ENCODE data around the gene KRTAP5-9. TPM values are rescaled to one million over a fixed set of nuclear protein-coding genes. Genes with fewer than 3 reads are reported as not detected.
"Not testable (repeated sequence)": the region's sequence is repeated elsewhere in the genome, so short reads cannot be mapped to it uniquely, and the experiment has no call there.

Gene KRTAP5-9
- total RNA-seq, 1 donor from 2014 or later: not detected

DNA sequence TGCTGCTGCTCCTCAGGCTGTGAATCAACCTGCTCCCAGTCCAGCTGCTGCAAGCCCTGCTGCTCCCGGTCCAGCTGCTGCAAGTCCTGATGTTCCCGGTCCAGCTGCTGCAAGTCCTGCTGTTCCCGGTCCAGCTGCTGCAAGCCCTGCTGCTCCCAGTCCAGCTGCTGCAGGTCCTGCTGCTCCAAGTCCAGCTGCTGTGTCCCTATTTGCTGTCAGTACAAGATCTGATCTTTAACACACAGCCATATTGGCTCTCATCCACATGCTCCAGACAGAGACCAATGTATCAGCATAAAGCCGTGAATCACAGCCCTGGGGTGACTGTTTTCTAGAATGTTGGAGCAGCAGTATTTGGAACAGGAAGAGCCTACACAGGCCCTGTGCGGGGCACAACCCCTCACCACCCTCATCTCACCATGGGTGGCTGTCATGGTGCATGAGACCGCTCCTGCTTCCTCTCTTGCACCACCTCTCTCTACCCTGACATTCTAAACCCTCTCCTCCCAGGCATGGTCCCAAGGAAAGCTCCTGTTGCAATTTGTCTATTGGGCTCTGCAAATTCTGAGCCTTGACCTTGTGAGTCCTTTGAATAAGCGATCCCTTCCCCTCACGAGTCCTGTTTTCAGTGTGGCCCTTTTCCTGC lies 20.6 kb downstream of the KRTAP5-9 start:
- Histone ChIP-seq H3K4me3 (no peak overlapping the region), H3K4me1 (no peaks in the 10 kb centered on the region), H3K27ac (no peak overlapping the region), H3K36me3 (no peaks in the 10 kb centered on the region), H3K9me3 (no peaks in the 10 kb centered on the region), H3K27me3 (ENCODE audit: low read depth) (no peaks in the 10 kb centered on the region)
- TF ChIP-seq, protein P1, sequence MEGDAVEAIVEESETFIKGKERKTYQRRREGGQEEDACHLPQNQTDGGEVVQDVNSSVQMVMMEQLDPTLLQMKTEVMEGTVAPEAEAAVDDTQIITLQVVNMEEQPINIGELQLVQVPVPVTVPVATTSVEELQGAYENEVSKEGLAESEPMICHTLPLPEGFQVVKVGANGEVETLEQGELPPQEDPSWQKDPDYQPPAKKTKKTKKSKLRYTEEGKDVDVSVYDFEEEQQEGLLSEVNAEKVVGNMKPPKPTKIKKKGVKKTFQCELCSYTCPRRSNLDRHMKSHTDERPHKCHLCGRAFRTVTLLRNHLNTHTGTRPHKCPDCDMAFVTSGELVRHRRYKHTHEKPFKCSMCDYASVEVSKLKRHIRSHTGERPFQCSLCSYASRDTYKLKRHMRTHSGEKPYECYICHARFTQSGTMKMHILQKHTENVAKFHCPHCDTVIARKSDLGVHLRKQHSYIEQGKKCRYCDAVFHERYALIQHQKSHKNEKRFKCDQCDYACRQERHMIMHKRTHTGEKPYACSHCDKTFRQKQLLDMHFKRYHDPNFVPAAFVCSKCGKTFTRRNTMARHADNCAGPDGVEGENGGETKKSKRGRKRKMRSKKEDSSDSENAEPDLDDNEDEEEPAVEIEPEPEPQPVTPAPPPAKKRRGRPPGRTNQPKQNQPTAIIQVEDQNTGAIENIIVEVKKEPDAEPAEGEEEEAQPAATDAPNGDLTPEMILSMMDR (IDR thresholded peaks at IDR 0.05): no peak
- no peak for DNase-seq
- ATAC-seq: no peak
- intact Hi-C loops (cut with DNase I): no loop called here

DNA sequence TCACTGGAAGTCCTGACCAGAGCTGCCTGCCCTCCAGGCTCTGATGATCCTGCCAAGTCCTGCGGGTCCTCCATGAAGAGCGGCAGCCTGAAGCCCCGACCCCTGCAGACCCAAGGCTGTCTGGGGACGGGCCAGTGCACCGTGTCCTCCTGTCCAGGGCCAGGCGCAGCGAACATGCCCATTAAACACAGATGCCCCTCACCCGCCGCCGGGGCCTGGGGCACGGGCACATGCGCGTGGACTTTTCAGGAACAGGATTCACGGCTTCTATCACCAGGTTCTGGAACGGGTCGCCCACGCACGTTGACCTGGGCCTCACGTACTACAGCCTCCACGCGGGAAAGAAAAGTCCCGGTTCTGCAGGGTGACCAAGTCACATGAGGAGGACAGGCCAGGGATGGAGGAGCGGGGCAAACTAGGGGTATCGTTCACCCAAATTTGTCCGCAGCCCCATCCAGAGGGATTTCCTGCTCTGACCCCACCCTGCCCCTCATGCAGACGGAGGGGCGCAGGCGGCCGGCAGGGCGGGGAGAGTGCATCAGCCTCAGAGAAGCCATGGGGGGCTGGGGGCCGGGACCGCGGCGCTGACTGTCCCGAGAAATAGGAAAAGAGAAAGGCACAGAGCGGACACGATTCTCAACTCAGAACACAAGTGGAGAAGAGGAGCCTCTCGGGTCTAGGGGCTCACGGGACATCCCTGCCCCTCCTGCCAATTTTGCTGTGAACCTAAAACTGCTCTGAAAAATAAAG lies 23.1 kb downstream of the KRTAP5-9 start:
- intact Hi-C loops (cut with DNase I); H3K4me3 ChIP-seq; DNase-seq; H3K27ac ChIP-seq; ATAC-seq; H3K4me1 ChIP-seq; H3K36me3 ChIP-seq; H3K9me3 ChIP-seq; H3K27me3 ChIP-seq (ENCODE audit: low read depth): not testable (repeated sequence)

DNA sequence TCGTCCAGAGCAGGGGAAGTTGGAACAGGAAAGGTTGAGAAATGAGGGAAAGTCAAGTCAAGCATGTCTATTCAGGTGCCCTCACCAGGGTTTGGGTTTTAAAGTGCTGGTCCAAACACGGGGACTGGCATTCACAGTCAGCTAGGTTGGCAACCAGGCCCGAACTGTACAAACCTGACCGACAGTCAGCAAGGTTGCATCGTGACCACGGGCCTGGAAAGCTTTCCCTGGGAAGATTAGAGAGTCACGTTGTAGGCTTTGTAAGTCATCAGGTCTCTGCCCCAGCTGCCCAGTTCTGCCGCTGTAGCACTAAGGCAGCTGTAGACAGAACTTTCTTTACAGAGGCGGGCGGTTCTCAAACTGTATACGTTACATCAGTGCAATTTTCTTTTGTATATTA lies 24.6 kb downstream of the KRTAP5-9 start:
- no peaks in the 10 kb centered on the region for H3K27me3 ChIP-seq (ENCODE audit: low read depth)
- no peak for DNase-seq
- no peaks in the 10 kb centered on the region for H3K4me1 ChIP-seq
- H3K9me3 ChIP-seq: no peaks in the 10 kb centered on the region
- intact Hi-C loops (cut with DNase I): no loop called here
- H3K36me3 ChIP-seq: no peaks in the 10 kb centered on the region
- no peak overlapping the region for H3K4me3 ChIP-seq
- TF ChIP-seq, protein P1 (IDR thresholded peaks at IDR 0.05): no peak
- no peak overlapping the region for H3K27ac ChIP-seq
- ATAC-seq: no peak

DNA sequence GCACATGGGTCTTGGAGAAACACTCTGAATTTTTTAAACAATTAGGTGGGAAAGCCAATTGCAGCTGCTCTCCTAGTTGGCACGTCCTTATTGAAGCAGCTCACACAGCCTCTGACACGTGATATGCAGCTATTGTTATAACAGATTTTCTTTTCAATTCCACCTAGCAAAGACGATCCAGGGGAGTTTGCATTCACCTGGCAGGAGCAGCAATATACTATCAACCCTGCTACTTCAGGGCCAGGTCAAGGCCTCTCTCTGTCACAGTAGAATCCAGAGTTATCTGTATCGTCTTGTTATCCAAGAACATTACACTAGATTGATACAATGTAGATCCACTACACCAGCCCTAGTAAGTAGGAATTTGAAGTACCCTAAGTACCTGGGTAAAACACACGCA lies 26.2 kb downstream of the KRTAP5-9 start:
- H3K27me3 ChIP-seq (ENCODE audit: low read depth): no peaks in the 10 kb centered on the region
- TF ChIP-seq, protein P1 (IDR thresholded peaks at IDR 0.05): no peak
- intact Hi-C loops (cut with DNase I): no loop called here
- H3K36me3 ChIP-seq: no peaks in the 10 kb centered on the region
- no peaks in the 10 kb centered on the region for H3K4me1 ChIP-seq
- no peak for ATAC-seq
- H3K4me3 ChIP-seq: no peak overlapping the region
- no peak for DNase-seq
- no peak overlapping the region for H3K27ac ChIP-seq
- H3K9me3 ChIP-seq: no peaks in the 10 kb centered on the region

DNA sequence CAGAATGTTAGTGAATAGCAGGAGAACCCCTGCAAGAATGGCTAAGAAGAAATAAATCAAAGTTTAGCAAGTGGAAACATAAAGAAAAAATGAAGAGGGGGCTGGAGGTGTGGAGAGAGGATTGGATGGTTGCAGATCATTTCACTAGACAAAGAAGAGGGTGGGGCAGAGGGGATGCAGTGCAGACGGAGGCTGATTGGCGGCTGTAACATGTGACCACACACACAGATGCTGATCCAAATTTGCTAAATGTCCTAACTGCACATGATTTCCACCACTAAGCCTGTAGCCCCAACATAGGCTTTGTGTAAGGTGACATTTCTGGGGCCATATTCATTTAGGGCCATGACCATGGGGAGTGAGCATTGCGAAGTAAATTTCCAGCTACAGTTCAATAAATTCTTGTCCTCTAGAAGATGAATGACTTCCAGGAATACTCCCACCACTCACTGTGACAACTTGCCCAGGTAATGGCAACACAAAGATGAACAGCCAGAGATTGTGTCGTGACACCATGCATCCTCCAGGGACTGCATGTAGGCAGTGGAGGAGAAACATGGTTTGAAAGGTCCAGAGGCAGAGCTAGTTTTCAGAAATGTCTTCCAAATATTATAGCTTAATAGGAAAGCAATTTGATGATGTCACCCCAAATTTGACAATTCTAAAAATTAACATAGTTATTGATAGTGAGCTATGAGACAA lies 27.7 kb downstream of the KRTAP5-9 start:
- Histone ChIP-seq H3K4me3 (no peak overlapping the region), H3K9me3 (no peaks in the 10 kb centered on the region), H3K27ac (no peak overlapping the region), H3K36me3 (no peaks in the 10 kb centered on the region), H3K4me1 (no peaks in the 10 kb centered on the region), H3K27me3 (ENCODE audit: low read depth) (no peaks in the 10 kb centered on the region)
- DNase-seq: no peak
- no peak for ATAC-seq
- intact Hi-C loops (cut with DNase I): no loop called here
- TF ChIP-seq, protein P1 (IDR thresholded peaks at IDR 0.05): no peak

DNA sequence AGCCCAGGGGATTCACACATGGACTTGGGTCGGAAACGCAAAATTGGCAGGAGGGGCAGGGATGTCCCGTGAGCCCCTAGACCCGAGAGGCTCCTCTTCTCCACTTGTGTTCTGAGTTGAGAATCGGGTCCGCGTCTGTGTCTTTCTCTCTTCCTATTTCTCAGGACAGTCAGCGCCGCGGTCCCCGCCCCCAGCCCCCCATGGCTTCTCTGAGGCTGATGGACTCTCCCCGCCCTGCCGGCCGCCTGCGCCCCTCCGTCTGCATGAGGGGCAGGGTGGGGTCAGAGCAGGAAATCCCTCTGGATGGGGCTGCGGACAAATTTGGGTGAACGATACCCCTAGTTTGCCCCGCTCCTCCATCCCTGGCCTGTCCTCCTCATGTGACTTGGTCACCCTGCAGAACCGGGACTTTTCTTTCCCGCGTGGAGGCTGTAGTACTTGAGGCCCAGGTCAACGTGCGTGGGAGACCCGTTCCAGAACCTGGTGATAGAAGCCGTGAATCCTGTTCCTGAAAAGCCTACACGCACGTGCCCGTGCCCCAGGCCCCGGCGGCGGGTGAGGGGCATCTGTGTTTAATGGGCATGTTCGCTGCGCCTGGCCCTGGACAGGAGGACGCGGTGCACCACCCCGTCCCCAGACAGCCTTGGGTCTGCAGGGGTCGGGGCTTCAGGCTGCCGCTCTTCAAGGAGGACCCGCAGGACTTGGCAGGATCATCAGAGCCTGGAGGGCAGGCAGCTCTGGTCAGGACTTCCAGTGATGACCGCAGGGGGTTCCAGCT lies 28.7 kb downstream of the KRTAP5-9 start:
- H3K9me3 ChIP-seq; H3K27ac ChIP-seq; H3K36me3 ChIP-seq; H3K4me3 ChIP-seq; DNase-seq; H3K4me1 ChIP-seq; H3K27me3 ChIP-seq (ENCODE audit: low read depth); intact Hi-C loops (cut with DNase I); ATAC-seq: not testable (repeated sequence)

Measured in lower lobe of right lung (tissue), 2 donors.